ENCODE data around the gene ZNF598. TPM values are rescaled to one million over a fixed set of nuclear protein-coding genes. Genes with fewer than 3 reads are reported as not detected.
A peak's percentile ranks its signal among the peaks of the same experiment; 100 is the strongest.
"Not testable (repeated sequence)": the region's sequence is repeated elsewhere in the genome, so short reads cannot be mapped to it uniquely, and the experiment has no call there.

ZNF598 gene
- total RNA-seq, 2 experiments from 2014 or later, result 39.7 to 43.6 TPM

- no peak for TF ChIP-seq CTCF (IDR thresholded peaks at IDR 0.05)
- Mint-ChIP-seq H3K27me3 (no peaks in the 10 kb centered on the region), H3K4me3 (peak overlapping the region; percentile 98), H3K9me3 (no peaks in the 10 kb centered on the region), H3K4me1 (ENCODE audit: low read depth) (peaks cover 54% of the 10 kb centered on the region), H3K36me3 (ENCODE audit: low read depth) (peaks cover 55% of the 10 kb centered on the region), H3K27ac (peak overlapping the region; percentile 98)
- DNase-seq (peak in 7 of 14 experiments; percentile 27 to 70 (median 40)), ATAC-seq (ENCODE audit: poor library complexity) (peak; percentile 10)
- Histone ChIP-seq H3K9me3 (ENCODE audit: control insufficient read depth in 1 of 2, insufficient read depth in 1 of 2, low read length in 2 of 2) (no peaks in the 10 kb centered on the region), H3K27me3 (ENCODE audit: control insufficient read depth in 1 of 2, insufficient read depth in 2 of 2, low read length in 2 of 2) (no peaks in the 10 kb centered on the region), H3K36me3 (ENCODE audit: insufficient read depth, low read length) (peaks cover 34% of the 10 kb centered on the region), H3K4me1 (ENCODE audit: insufficient read depth, low read length) (peaks cover 65% of the 10 kb centered on the region), H3K4me3 (ENCODE audit: low read length) (peak overlapping the region; percentile 91), H3K27ac (ENCODE audit: low read depth in 1 of 2, low read length in 2 of 2) (peak overlapping the region; percentile 96 to 99)
- intact Hi-C loops (cut with DNase I, micrococcal nuclease), result loop anchor here in 1 of 2 experiments (10.0 kb wide), 1 partner anchor 1269 kb away; the partner anchor contains the start of gene WDR24
- ChIA-PET CTCF (interaction anchor here (0.7 to 2.3 kb wide), 4 partner anchors 84 to 258 kb away, joined by 3 to 7 read pairs (median 4); partner anchors contain the start of genes NTHL1, TRAF7 and TSC2), POLR2A (interaction anchor here (0.5 to 5.0 kb wide), 39 partner anchors 7 to 1269 kb away, joined by 3 to 62 read pairs (median 5); partner anchors contain the start of genes CCNF, ECI1, ELOB and FAHD1)
These were observed 45.7 kb downstream of the ZNF598 start for GRCh38 chr16:1963806-1964505.

GRCh38 chr16:1962161-1963153 is 47.2 kb downstream of the ZNF598 start:
- H3K9me3 ChIP-seq (ENCODE audit: control insufficient read depth in 1 of 2, insufficient read depth in 1 of 2, low read length in 2 of 2); H3K27me3 ChIP-seq (ENCODE audit: control insufficient read depth in 1 of 2, insufficient read depth in 2 of 2, low read length in 2 of 2); ATAC-seq (ENCODE audit: poor library complexity); H3K4me3 ChIP-seq (ENCODE audit: low read length); DNase-seq; H3K27me3 Mint-ChIP-seq; H3K9me3 Mint-ChIP-seq: not testable (repeated sequence)
- ChIA-PET CTCF (interaction anchor here (2.3 kb wide), 1 partner anchor 178 kb away, joined by 7 read pairs; no protein-coding TSS in a partner anchor), POLR2A (interaction anchor here (1.3 to 5.0 kb wide), 8 partner anchors 9 to 193 kb away, joined by 4 to 55 read pairs (median 12); partner anchors contain the start of genes EME2, MRPS34, NUBP2 and SPSB3)
- intact Hi-C loops (cut with DNase I, micrococcal nuclease), result loop anchor here in 1 of 2 experiments (10.0 kb wide), 1 partner anchor 1268 kb away; the partner anchor contains the start of gene WDR24
- Mint-ChIP-seq H3K4me3 (peak overlapping the region; percentile 98), H3K27ac (peak overlapping the region; percentile 98), H3K4me1 (ENCODE audit: low read depth) (peaks cover 55% of the 10 kb centered on the region), H3K36me3 (ENCODE audit: low read depth) (peaks cover 55% of the 10 kb centered on the region)
- H3K27ac ChIP-seq (ENCODE audit: low read depth in 1 of 2, low read length in 2 of 2), result peak overlapping the region in 1 of 2 donors; percentile 29
- H3K4me1 ChIP-seq (ENCODE audit: insufficient read depth, low read length), result peaks cover 70% of the 10 kb centered on the region
- H3K36me3 ChIP-seq (ENCODE audit: insufficient read depth, low read length), result peaks cover 34% of the 10 kb centered on the region

- H3K36me3 ChIP-seq (ENCODE audit: insufficient read depth, low read length), result peaks cover 34% of the 10 kb centered on the region
- H3K36me3 Mint-ChIP-seq (ENCODE audit: low read depth), result peaks cover 55% of the 10 kb centered on the region
- no peaks in the 10 kb centered on the region for H3K9me3 Mint-ChIP-seq
- no peak overlapping the region for H3K27ac ChIP-seq (ENCODE audit: low read depth in 1 of 2, low read length in 2 of 2)
- H3K4me1 Mint-ChIP-seq (ENCODE audit: low read depth), result peaks cover 55% of the 10 kb centered on the region
- POLR2A ChIA-PET, result interaction anchor here (1.3 to 5.0 kb wide), 6 partner anchors 10 to 193 kb away, joined by 4 to 31 read pairs (median 6); partner anchors contain the start of genes EME2, MRPS34, NUBP2 and SPSB3
- peak overlapping the region; percentile 98 for H3K27ac Mint-ChIP-seq
- DNase-seq, result peak in 1 of 14 experiments; percentile 23
- H3K9me3 ChIP-seq (ENCODE audit: control insufficient read depth in 1 of 2, insufficient read depth in 1 of 2, low read length in 2 of 2), result no peaks in the 10 kb centered on the region
- intact Hi-C loops (cut with DNase I, micrococcal nuclease), result loop anchor here in 1 of 2 experiments (2.0 to 10.0 kb wide), 2 partner anchors 47 to 1267 kb away; partner anchors contain the start of genes WDR24 and ZNF598
- H3K27me3 Mint-ChIP-seq, result no peaks in the 10 kb centered on the region
- peak overlapping the region; percentile 82 for H3K4me3 Mint-ChIP-seq
- peaks cover 70% of the 10 kb centered on the region for H3K4me1 ChIP-seq (ENCODE audit: insufficient read depth, low read length)
- H3K27me3 ChIP-seq (ENCODE audit: control insufficient read depth in 1 of 2, insufficient read depth in 2 of 2, low read length in 2 of 2), result no peaks in the 10 kb centered on the region
- no peak overlapping the region for H3K4me3 ChIP-seq (ENCODE audit: low read length)
- no peak for TF ChIP-seq CTCF (IDR thresholded peaks at IDR 0.05)
- ATAC-seq (ENCODE audit: poor library complexity), result no peak
- CTCF ChIA-PET, result no interaction called here
These were observed 48.0 kb downstream of the ZNF598 start for GRCh38 chr16:1961651-1962067.

All from CD4-positive, alpha-beta T cell (primary cell).